A549 (cell line): ENCODE data around the gene KIF13A. TPM values are rescaled to one million over a fixed set of nuclear protein-coding genes. Genes with fewer than 3 reads are reported as not detected.

Experiments used
- ATAC-seq, 2 experiments: fragments of 200-7000 bp in 1 of 2; fragments of >200 bp in 1 of 2; cut with Nextera tagmentation in 1 of 2; cut with Tn5 transposase in 1 of 2; 3 replicates each; pipeline versions ENCODE4 v1.8.0 to v1.9.1; 2018 to 2020; ENCODE audit warnings: mild to moderate bottlenecking in 1 of 2, moderate library complexity in 1 of 2
- CTCF ChIA-PET: fragments of 300-600 bp; sonication (Branson Sonifier 250); formaldehyde crosslinking; extraction: SDS; loops from one replicate; lab custom pipeline; 2021; ENCODE audit warnings: antibody characterized with exemption, inconsistent platforms; lab: Yijun Ruan, JAX
- POLR2A ChIA-PET: fragments of 350-600 bp; formaldehyde crosslinking; extraction: SDS; loops from one replicate; lab custom pipeline; 2021; ENCODE audit warnings: antibody characterized with exemption, inconsistent platforms; lab: Yijun Ruan, JAX
- DNase-seq, 2 experiments: peaks; one replicate each; pipeline versions ENCODE4 v3.0.0 to v3.0.0-alpha.2; 2011 to 2016; ENCODE audit warnings: low read depth in 1 of 2, low spot score in 1 of 2
- FAIRE-seq: peaks from 2 replicates; lab custom pipeline; 2011; peaks lifted over from hg19 to GRCh38; lab: Jason Lieb, UNC
- H3K27ac ChIP-seq, 2 experiments: fragments of >200 bp; sonication (Bioruptor Twin); formaldehyde crosslinking; 3 replicates each; pipeline ENCODE4 v1.5.1; 2016 to 2017
- H3K4me1 ChIP-seq: fragments of >200 bp; sonication (Bioruptor Twin); formaldehyde crosslinking; 3 replicates; pipeline ENCODE4 v1.6.1; 2016
- H3K4me2 ChIP-seq: fragments of >200 bp; sonication (Bioruptor Twin); formaldehyde crosslinking; 3 replicates; pipeline ENCODE4 v1.6.1; 2016
- H3K4me3 ChIP-seq: fragments of >200 bp; sonication (Bioruptor Twin); formaldehyde crosslinking; 3 replicates; pipeline ENCODE4 v1.5.1; 2016
- H3K9me3 ChIP-seq: fragments of >200 bp; sonication (Bioruptor Twin); formaldehyde crosslinking; 3 replicates; pipeline ENCODE4 v1.6.1; 2016
- ATOH8 ChIP-seq: fragments of 250-450 bp; sonication (Bioruptor Pico); IDR thresholded peaks from 2 replicates; pipeline ENCODE4 v1.5.0; 2020; ENCODE audit warnings: low read depth, mild to moderate bottlenecking, moderate library complexity
- E2F6 ChIP-seq: IDR thresholded peaks from 2 replicates; pipeline ENCODE4 v1.6.1; 2012; ENCODE audit warnings: low read depth, borderline replicate concordance
- EHF ChIP-seq: fragments of 250-450 bp; sonication (Bioruptor Pico); IDR thresholded peaks from 2 replicates; pipeline ENCODE4 v1.5.0; 2020; ENCODE audit warnings: mild to moderate bottlenecking
- FOSB ChIP-seq: fragments of 250-450 bp; sonication (Bioruptor Pico); IDR thresholded peaks from 2 replicates; pipeline ENCODE4 v1.5.0; 2020; ENCODE audit warnings: mild to moderate bottlenecking, moderate library complexity
- FOXS1 ChIP-seq: fragments of 250-450 bp; sonication (Bioruptor Pico); IDR thresholded peaks from 2 replicates; pipeline ENCODE4 v1.5.0; 2020; ENCODE audit warnings: mild to moderate bottlenecking, moderate library complexity
- HES2 ChIP-seq: fragments of >200 bp; sonication (Bioruptor Twin); formaldehyde crosslinking; IDR thresholded peaks from 2 replicates; pipeline ENCODE4 v1.6.1; 2016
- HEYL ChIP-seq: fragments of 250-450 bp; sonication (Bioruptor Pico); IDR thresholded peaks from 2 replicates; pipeline ENCODE4 v1.8.0; 2021; ENCODE audit warnings: mild to moderate bottlenecking, moderate library complexity
- KDM5A ChIP-seq: fragments of 200-600 bp; sonication (generic); IDR thresholded peaks from 2 replicates; pipeline ENCODE4 v1.6.1; 2016; ENCODE audit warnings: antibody characterized with exemption, mild to moderate bottlenecking
- MAFK ChIP-seq: fragments of 450-650 bp; IDR thresholded peaks from 2 replicates; pipeline ENCODE4 v1.6.1; 2014; ENCODE audit not compliant: partially characterized antibody
- NPAS2 ChIP-seq: fragments of 250-450 bp; sonication (Bioruptor Pico); IDR thresholded peaks from 2 replicates; pipeline ENCODE4 v1.8.0; 2022; ENCODE audit warnings: mild to moderate bottlenecking, moderate library complexity, borderline replicate concordance
- PBX3 ChIP-seq: IDR thresholded peaks from 2 replicates; pipeline ENCODE4 v1.6.1; 2012
- PHF8 ChIP-seq: fragments of 200-600 bp; sonication (generic); IDR thresholded peaks from 2 replicates; pipeline ENCODE4 v1.6.1; 2016; ENCODE audit warnings: low read depth, mild to moderate bottlenecking, antibody characterized with exemption, moderate library complexity, borderline replicate concordance
- RCOR1 ChIP-seq: fragments of 150-350 bp; IDR thresholded peaks from 2 replicates; pipeline ENCODE4 v1.6.1; 2014; ENCODE audit warnings: antibody characterized with exemption, low read length, low read depth
- SMC3 ChIP-seq: fragments of >200 bp; sonication (Bioruptor Twin); formaldehyde crosslinking; IDR thresholded peaks from 3 replicates; pipeline ENCODE4 v1.6.1; 2018; ENCODE audit warnings: inconsistent platforms
- TFCP2L1 ChIP-seq: fragments of 250-450 bp; sonication (Bioruptor Pico); IDR thresholded peaks from 2 replicates; pipeline ENCODE4 v1.5.0; 2021; ENCODE audit warnings: mild to moderate bottlenecking
- ZFP36 ChIP-seq: fragments of 450-650 bp; IDR thresholded peaks from 2 replicates; pipeline ENCODE4 v1.6.1; 2014; ENCODE audit warnings: borderline replicate concordance; ENCODE audit not compliant: partially characterized antibody
- WGBS: methylation state at CpG from one replicate; pipeline ENCODE4 v1.1.6; 2017; ENCODE audit errors: missing lambda C conversion rate; 5-methylcytosine and 5-hydroxymethylcytosine counted together
- polyA plus RNA-seq, 4 experiments: library from polyadenylated mRNA; depleted of rRNA in 3 of 4; stranded (reverse); fragments of >200 nt; fragmentation: RNase III in 1 of 4; extraction: RNeasy Plus Mini Kit Qiagen cat#74134 plus additional on column Dnase treatment in 1 of 4; gene quantifications; 2 replicates in 3 of 4; 3 replicates in 1 of 4; pipeline ENCODE4 v1.2.3, GENCODE V29; 2011 to 2017
- TF ChIP-seq, protein P1 (sequence below): fragments of 250-450 bp; sonication (Bioruptor Pico); IDR thresholded peaks from 2 replicates; pipeline ENCODE4 v1.5.0; 2021; ENCODE audit warnings: mild to moderate bottlenecking, moderate library complexity, borderline replicate concordance
- TF ChIP-seq, protein P2 (sequence below): IDR thresholded peaks from 2 replicates; pipeline ENCODE4 v1.6.1; 2012
- TF ChIP-seq, protein P3 (sequence below): fragments of 200-600 bp; sonication (generic); IDR thresholded peaks from 2 replicates; pipeline ENCODE4 v1.6.1; 2016; ENCODE audit warnings: antibody characterized with exemption, mild to moderate bottlenecking, moderate library complexity
- TF ChIP-seq, protein P4 (sequence below): fragments of 150-350 bp; IDR thresholded peaks from 2 replicates; pipeline ENCODE4 v1.6.1; 2014; ENCODE audit warnings: low read depth, mild to moderate bottlenecking, low read length

The KIF13A gene
- polyA plus RNA-seq, 2 of the 4 experiments (the other 2 are of a cell fraction) = 30.2 to 39.4 TPM

DNA sequence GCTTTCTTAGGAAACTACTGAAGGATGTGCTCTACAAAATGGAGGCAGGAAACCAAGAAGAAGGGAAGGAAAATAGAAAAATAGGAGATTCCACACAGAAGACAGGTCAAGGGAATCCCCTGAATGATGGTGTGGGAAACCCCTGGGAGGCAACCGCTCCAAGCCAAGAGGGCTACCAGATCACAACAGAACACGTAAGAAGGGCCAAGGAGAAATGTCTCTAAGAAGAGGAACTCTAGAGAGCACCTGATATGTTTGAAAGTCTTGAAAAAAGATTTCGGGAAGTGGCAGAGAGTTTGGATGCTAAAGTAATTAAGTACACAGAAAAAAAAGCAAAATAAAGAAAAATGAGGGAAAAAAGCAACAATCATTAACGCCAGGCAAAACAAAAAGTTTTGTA, 7.1 kb downstream of the KIF13A start:
- FAIRE-seq = no peak
- WGBS = 86% methylated on average over 4 of the region's 4 CpGs
- Histone ChIP-seq H3K9me3 (no peaks in the 10 kb centered on the region), H3K4me1 (peaks cover 34% of the 10 kb centered on the region), H3K27ac (no peak overlapping the region), H3K4me2 (peak overlapping the region; percentile 28; the same call in 2 of the 3 replicates), H3K4me3 (no peak overlapping the region)
- no peak for DNase-seq
- no peak for ATAC-seq
- no peak for TF ChIP-seq TFCP2L1 (CRISPR knock-in tag)
- TF ChIP-seq, protein P1, sequence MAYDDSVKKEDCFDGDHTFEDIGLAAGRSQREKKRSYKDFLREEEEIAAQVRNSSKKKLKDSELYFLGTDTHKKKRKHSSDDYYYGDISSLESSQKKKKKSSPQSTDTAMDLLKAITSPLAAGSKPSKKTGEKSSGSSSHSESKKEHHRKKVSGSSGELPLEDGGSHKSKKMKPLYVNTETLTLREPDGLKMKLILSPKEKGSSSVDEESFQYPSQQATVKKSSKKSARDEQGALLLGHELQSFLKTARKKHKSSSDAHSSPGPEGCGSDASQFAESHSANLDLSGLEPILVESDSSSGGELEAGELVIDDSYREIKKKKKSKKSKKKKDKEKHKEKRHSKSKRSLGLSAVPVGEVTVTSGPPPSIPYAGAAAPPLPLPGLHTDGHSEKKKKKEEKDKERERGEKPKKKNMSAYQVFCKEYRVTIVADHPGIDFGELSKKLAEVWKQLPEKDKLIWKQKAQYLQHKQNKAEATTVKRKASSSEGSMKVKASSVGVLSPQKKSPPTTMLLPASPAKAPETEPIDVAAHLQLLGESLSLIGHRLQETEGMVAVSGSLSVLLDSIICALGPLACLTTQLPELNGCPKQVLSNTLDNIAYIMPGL (CRISPR knock-in tag) = no peak
- TF ChIP-seq E2F6 = no peak
- no peak for TF ChIP-seq SMC3
- TF ChIP-seq EHF = no peak
- TF ChIP-seq, protein P2, sequence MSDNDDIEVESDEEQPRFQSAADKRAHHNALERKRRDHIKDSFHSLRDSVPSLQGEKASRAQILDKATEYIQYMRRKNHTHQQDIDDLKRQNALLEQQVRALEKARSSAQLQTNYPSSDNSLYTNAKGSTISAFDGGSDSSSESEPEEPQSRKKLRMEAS = no peak
- no peak for TF ChIP-seq NPAS2
- TF ChIP-seq, protein P3, sequence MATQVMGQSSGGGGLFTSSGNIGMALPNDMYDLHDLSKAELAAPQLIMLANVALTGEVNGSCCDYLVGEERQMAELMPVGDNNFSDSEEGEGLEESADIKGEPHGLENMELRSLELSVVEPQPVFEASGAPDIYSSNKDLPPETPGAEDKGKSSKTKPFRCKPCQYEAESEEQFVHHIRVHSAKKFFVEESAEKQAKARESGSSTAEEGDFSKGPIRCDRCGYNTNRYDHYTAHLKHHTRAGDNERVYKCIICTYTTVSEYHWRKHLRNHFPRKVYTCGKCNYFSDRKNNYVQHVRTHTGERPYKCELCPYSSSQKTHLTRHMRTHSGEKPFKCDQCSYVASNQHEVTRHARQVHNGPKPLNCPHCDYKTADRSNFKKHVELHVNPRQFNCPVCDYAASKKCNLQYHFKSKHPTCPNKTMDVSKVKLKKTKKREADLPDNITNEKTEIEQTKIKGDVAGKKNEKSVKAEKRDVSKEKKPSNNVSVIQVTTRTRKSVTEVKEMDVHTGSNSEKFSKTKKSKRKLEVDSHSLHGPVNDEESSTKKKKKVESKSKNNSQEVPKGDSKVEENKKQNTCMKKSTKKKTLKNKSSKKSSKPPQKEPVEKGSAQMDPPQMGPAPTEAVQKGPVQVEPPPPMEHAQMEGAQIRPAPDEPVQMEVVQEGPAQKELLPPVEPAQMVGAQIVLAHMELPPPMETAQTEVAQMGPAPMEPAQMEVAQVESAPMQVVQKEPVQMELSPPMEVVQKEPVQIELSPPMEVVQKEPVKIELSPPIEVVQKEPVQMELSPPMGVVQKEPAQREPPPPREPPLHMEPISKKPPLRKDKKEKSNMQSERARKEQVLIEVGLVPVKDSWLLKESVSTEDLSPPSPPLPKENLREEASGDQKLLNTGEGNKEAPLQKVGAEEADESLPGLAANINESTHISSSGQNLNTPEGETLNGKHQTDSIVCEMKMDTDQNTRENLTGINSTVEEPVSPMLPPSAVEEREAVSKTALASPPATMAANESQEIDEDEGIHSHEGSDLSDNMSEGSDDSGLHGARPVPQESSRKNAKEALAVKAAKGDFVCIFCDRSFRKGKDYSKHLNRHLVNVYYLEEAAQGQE = no peak
- TF ChIP-seq HES2 = no peak
- no peak for TF ChIP-seq MAFK
- TF ChIP-seq RCOR1 = no peak
- TF ChIP-seq PBX3 = no peak
- no peak for TF ChIP-seq HEYL
- no peak for TF ChIP-seq ATOH8 (CRISPR knock-in tag)
- TF ChIP-seq ZFP36 = no peak
- TF ChIP-seq, protein P4, sequence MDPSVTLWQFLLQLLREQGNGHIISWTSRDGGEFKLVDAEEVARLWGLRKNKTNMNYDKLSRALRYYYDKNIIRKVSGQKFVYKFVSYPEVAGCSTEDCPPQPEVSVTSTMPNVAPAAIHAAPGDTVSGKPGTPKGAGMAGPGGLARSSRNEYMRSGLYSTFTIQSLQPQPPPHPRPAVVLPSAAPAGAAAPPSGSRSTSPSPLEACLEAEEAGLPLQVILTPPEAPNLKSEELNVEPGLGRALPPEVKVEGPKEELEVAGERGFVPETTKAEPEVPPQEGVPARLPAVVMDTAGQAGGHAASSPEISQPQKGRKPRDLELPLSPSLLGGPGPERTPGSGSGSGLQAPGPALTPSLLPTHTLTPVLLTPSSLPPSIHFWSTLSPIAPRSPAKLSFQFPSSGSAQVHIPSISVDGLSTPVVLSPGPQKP = no peak
- no peak for TF ChIP-seq KDM5A
- no peak for TF ChIP-seq FOSB
- no peak for TF ChIP-seq FOXS1 (CRISPR knock-in tag)
- no peak for TF ChIP-seq PHF8
- ChIA-PET POLR2A (no interaction called here), CTCF (interaction anchor here (0.6 kb wide), 1 partner anchor 12 kb away, joined by 3 read pairs; no protein-coding TSS in a partner anchor)
